Stomach (tissue), 9 donors: ENCODE measurements around the gene KRTAP4-12. TPM values are rescaled to one million over a fixed set of nuclear protein-coding genes. Genes with fewer than 3 reads are reported as not detected.
"Not testable (repeated sequence)": the region's sequence is repeated elsewhere in the genome, so short reads cannot be mapped to it uniquely, and the experiment has no call there.

Source experiments
- DNase-seq, 2 donors: peaks; one replicate each; pipeline versions ENCODE4 v3.0.0 to v3.0.0-alpha.2; 2013 to 2019
- H3K27ac ChIP-seq, 5 donors: fragments of 200-600 bp in 4 of 5; sonication (generic) in 4 of 5; one replicate each; pipeline ENCODE4 v1.5.1; 2013 to 2019; ENCODE audit warnings: mild to moderate bottlenecking in 1 of 5, moderate library complexity in 1 of 5
- H3K27me3 ChIP-seq, 3 donors: fragments of 200-600 bp; sonication (generic); one replicate each; pipeline ENCODE4 v1.5.1; 2017 to 2019; ENCODE audit warnings: mixed run types in 1 of 3
- H3K36me3 ChIP-seq, 4 donors: fragments of 200-600 bp; sonication (generic); 1 replicate in 3 of 4; 2 replicates in 1 of 4; pipeline ENCODE4 v1.5.1; 2016 to 2019
- H3K4me1 ChIP-seq, 4 donors: fragments of 200-600 bp; sonication (generic); one replicate each; pipeline ENCODE4 v1.5.1; 2016 to 2019
- H3K4me3 ChIP-seq, 4 donors: fragments of 200-600 bp; sonication (generic) in 3 of 4; one replicate each; pipeline ENCODE4 v1.5.1; 2016 to 2019; ENCODE audit warnings: mild to moderate bottlenecking in 1 of 4
- H3K9me3 ChIP-seq, 4 donors: fragments of 200-600 bp; sonication (generic); one replicate each; pipeline ENCODE4 v1.5.1; 2016 to 2019
- EP300 ChIP-seq: sonication (generic); formaldehyde crosslinking; IDR thresholded peaks from one replicate; pipeline ENCODE4 v1.6.1; 2017; ENCODE audit warnings: antibody characterized with exemption
- POLR2A ChIP-seq, 4 donors: fragments of 450-650 bp; IDR thresholded peaks; one replicate each; pipeline ENCODE4 v1.6.1; 2016; ENCODE audit warnings: antibody characterized with exemption in 4 of 4, control low read depth in 2 of 4, mild to moderate bottlenecking in 1 of 4, moderate library complexity in 1 of 4
- POLR2AphosphoS5 ChIP-seq, 3 donors: sonication (generic); formaldehyde crosslinking; IDR thresholded peaks; one replicate each; pipeline ENCODE4 v1.6.1; 2016; ENCODE audit warnings: antibody characterized with exemption in 3 of 3
- WGBS, 5 donors: extraction: QIAGEN DNeasy Blood & Tissue Kit in 3 of 5; methylation state at CpG; one replicate each; pipeline versions ENCODE4 v1.1.5 to v1.1.7; 2013 to 2018; 5-methylcytosine and 5-hydroxymethylcytosine counted together
- intact Hi-C: fragments of 100-400 bp; cut with DNase I; formaldehyde crosslinking; loops from one replicate; pipeline ENCODE4 v1.15.1; 2023; ENCODE audit warnings: low total_unique reads
- polyA plus RNA-seq, 3 donors: library from polyadenylated mRNA; stranded (reverse); fragments of 200-250 nt; gene quantifications; one replicate each; pipeline ENCODE4 v1.2.3, GENCODE V29; 2013
- total RNA-seq, 5 donors: library from RNA; depleted of rRNA; stranded (reverse); fragments of >200 nt; gene quantifications; one replicate each; pipeline versions ENCODE4 v1.1.0 to v1.2.3, GENCODE V29; 2014 to 2016
- TF ChIP-seq, protein P1 (sequence below), 7 experiments: fragments of 450-650 bp in 4 of 7; fragments of 200-600 bp in 3 of 7; sonication (generic) in 3 of 7; IDR thresholded peaks; one replicate each; pipeline ENCODE4 v1.5.1; 2016 to 2019; ENCODE audit warnings: antibody characterized with exemption in 7 of 7, control low read depth in 2 of 7, mild to moderate bottlenecking in 1 of 7
- donor health status: healthy with polysubstance abuse.
- donor health status: Bipolar disorder and iron deficiency.
- donor health status: healthy.

KRTAP4-12 gene
- total and polyA plus RNA-seq, 8 donors = not detected

DNA sequence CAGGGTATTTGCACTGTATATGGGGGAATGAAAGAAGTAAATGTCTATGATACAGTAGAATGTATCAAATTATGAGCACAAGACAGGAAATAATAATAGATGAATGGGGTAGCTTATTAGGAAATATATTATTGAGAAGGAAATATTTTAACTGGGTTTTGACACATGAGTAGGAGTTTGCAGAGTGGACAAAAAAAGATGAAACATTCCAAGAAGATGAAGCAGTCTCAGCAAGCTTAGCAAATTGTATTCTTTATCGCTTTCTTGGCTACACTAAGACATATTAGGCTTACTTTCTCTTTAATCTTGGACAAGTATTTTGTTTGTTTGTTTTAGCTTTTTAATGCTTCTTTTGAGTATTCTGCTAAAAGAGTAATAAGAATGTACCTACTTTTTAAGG, 20.1 kb downstream of the KRTAP4-12 start:
- Histone ChIP-seq H3K9me3 (no peaks in the 10 kb centered on the region), H3K27ac (no peak overlapping the region), H3K36me3 (no peaks in the 10 kb centered on the region), H3K4me3 (no peak overlapping the region), H3K27me3 (peaks cover 0 to 5% (median 0%) of the 10 kb centered on the region in 3 donors), H3K4me1 (peaks cover 0 to 5% (median 2%) of the 10 kb centered on the region in 4 donors)
- TF ChIP-seq POLR2A (IDR thresholded peaks at IDR 0.05) = no peak
- no peak for TF ChIP-seq POLR2AphosphoS5 (IDR thresholded peaks at IDR 0.05)
- TF ChIP-seq, protein P1, sequence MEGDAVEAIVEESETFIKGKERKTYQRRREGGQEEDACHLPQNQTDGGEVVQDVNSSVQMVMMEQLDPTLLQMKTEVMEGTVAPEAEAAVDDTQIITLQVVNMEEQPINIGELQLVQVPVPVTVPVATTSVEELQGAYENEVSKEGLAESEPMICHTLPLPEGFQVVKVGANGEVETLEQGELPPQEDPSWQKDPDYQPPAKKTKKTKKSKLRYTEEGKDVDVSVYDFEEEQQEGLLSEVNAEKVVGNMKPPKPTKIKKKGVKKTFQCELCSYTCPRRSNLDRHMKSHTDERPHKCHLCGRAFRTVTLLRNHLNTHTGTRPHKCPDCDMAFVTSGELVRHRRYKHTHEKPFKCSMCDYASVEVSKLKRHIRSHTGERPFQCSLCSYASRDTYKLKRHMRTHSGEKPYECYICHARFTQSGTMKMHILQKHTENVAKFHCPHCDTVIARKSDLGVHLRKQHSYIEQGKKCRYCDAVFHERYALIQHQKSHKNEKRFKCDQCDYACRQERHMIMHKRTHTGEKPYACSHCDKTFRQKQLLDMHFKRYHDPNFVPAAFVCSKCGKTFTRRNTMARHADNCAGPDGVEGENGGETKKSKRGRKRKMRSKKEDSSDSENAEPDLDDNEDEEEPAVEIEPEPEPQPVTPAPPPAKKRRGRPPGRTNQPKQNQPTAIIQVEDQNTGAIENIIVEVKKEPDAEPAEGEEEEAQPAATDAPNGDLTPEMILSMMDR (IDR thresholded peaks at IDR 0.05) = no peak
- TF ChIP-seq EP300 = no peak
- intact Hi-C loops = no loop called here
- DNase-seq = no peak
- 78 to 97% (median 86%) methylated on average over 1 of the region's 1 CpG for WGBS, 5 donors

DNA sequence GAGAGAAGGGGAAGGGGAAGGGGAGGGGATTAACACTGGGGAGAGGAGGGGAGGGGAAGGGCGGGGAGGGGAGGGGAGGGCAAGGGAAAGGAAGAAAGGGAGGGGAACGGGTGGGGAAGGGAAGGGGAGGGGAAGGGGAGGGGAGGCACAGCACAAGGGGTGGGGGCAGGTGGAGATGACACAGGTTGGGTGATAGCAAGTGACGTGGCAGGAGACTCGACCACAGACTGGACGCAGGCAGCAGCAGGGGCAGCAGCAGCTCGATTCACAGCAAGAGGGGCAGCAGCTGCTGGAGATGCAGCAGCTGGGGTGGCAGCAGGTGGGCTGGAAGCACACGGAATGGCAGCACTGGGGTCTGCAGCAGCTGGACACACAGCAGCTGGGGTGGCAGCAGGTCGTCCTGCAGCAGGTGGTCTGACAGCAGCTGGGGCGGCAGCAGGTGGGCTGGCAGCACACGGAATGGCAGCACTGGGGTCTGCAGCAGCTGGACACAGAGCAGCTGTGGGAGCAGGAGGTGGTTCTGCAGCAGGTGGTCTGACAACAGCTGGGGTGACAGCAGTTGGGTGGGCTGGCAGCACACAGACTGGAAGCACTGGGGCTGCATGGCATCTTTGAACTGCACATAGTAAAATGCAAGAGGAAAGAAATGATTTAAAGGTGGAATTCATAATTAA, 22.3 kb downstream of the KRTAP4-12 start, which contains the start of gene KRTAP4-16:
Gene KRTAP4-16 (minus strand): TSS at position 624 of the 674 bp plus-strand sequence. CDS start 0 bp downstream, at position 624.
- no peaks in the 10 kb centered on the region for H3K4me1 ChIP-seq
- intact Hi-C loops = no loop called here
- DNase-seq = no peak
- no peaks in the 10 kb centered on the region for H3K36me3 ChIP-seq
- no peak within 1 kb of the TSS for H3K4me3 ChIP-seq
- WGBS, 5 donors = 39 to 66% (median 59%) methylated on average over 4 to 10 of the region's 10 CpGs
- no peaks in the 10 kb centered on the region for H3K9me3 ChIP-seq
- no peak for TF ChIP-seq EP300
- TF ChIP-seq POLR2A (IDR thresholded peaks at IDR 0.05) = no peak
- TF ChIP-seq, protein P1 (IDR thresholded peaks at IDR 0.05) = no peak
- H3K27ac ChIP-seq = no peak within 1 kb of the TSS
- H3K27me3 ChIP-seq = peaks cover 0 to 9% (median 0%) of the 10 kb centered on the region in 3 donors

DNA sequence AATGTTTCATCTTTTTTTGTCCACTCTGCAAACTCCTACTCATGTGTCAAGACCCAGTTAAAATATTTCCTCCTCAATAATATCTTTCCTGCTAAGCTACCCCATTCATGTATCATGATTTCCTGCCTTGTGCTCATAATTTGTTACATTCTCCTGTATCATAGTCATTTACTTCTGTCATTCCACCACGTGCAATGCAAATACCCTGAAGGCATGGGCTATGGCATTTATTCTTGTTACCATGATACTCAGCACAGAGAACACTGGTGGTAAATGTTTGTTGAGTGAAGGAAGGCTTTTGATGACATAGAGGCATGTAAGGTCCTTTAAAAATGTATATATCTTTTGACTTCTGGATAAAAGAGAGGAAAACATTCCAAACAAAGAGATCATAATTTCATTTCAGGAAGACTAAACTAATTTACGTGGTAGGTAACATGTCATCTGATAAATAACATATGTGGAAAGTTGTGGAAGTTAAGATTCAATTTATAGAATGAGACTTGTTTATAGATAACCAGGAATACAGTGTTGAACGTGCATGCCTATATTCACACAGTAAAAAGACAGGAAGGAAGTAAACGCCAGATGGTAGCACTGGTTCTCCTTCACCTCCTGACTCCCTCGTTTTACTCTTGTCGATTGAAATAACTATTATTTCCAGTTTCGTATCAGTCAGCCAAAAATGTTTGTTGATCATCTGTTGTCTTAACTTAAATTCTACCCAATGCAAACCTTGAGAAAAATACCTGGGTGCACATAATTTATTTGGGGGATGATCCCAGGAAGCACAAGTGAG, 24.1 kb downstream of the KRTAP4-12 start:
- H3K4me3 ChIP-seq, H3K27ac ChIP-seq, intact Hi-C loops, H3K4me1 ChIP-seq, H3K36me3 ChIP-seq, H3K27me3 ChIP-seq, DNase-seq, H3K9me3 ChIP-seq: not testable (repeated sequence)
- whole genome bisulfite sequencing, 5 donors = 47 to 64% (median 60%) methylated on average over 7 of the region's 7 CpGs

DNA sequence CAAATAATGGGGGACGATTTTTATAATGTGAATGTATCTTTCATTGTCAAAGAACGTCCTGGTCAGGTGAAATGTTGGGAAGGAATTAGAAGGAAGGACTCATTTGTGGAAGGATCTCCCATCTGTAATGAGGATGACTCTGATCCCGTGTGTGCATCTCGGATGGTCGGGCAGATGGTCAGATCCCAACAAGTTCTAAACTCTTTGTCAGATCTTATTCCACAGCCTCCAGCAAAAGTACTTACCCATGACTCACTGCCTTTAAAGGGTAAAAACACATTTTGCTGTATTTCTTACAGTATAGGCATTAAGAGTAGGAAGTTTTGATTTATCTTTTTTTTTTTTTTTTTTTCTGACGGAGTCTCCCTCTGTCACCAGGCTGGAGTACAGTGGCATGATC, 25.5 kb downstream of the KRTAP4-12 start:
- Histone ChIP-seq H3K36me3 (no peaks in the 10 kb centered on the region), H3K4me1 (no peaks in the 10 kb centered on the region), H3K27ac (no peak overlapping the region), H3K4me3 (no peak overlapping the region), H3K9me3 (no peaks in the 10 kb centered on the region), H3K27me3 (peaks cover 0 to 9% (median 0%) of the 10 kb centered on the region in 3 donors)
- intact Hi-C loops = no loop called here
- WGBS, 5 donors = 78 to 90% (median 81%) methylated on average over 6 of the region's 6 CpGs
- DNase-seq = no peak
- TF ChIP-seq POLR2A (IDR thresholded peaks at IDR 0.05) (no peak), POLR2AphosphoS5 (IDR thresholded peaks at IDR 0.05) (no peak), EP300 (no peak)
- TF ChIP-seq, protein P1 (IDR thresholded peaks at IDR 0.05) = no peak
